ENCODE data around the gene MR1.

- TF ChIP-seq CTCF (IDR thresholded peaks at IDR 0.05; ENCODE audit: insufficient read depth, low read depth, low read length) = no peak
- TF ChIP-seq EZH2 (IDR thresholded peaks at IDR 0.05; ENCODE audit: insufficient read depth, low read length) = no peak
Measured at GRCh38 chr1:181086091-181086490, 52.3 kb downstream of the MR1 start.
